ENCODE measurements around the gene ARHGAP28. TPM values are rescaled to one million over a fixed set of nuclear protein-coding genes. Genes with fewer than 3 reads are reported as not detected.

The ARHGAP28 gene
- total RNA-seq, 1 donor from 2014 or later = 7.6 TPM

- no peak for DNase-seq (ENCODE audit: extremely low spot score in 2 of 2)
- no peaks in the 10 kb centered on the region for H3K36me3 ChIP-seq
- H3K9me3 ChIP-seq = no peaks in the 10 kb centered on the region
- H3K27ac ChIP-seq = peak overlapping the region; percentile 64
- H3K4me1 ChIP-seq = peaks cover 29% of the 10 kb centered on the region
- H3K27me3 ChIP-seq = no peaks in the 10 kb centered on the region
- intact Hi-C loops (cut with DNase I) = loop anchor here (5.0 kb wide), 1 partner anchor 141 kb away; no protein-coding TSS in a partner anchor
- H3K4me3 ChIP-seq = no peak overlapping the region
- TF ChIP-seq POLR2A (IDR thresholded peaks at IDR 0.05) = no peak
- TF ChIP-seq CTCF (IDR thresholded peaks at IDR 0.05) = no peak
- TF ChIP-seq POLR2AphosphoS5 (IDR thresholded peaks at IDR 0.05; ENCODE audit: insufficient read depth in 1 of 2, low read depth in 1 of 2) = no peak
These were observed 12.3 kb downstream of the ARHGAP28 start for GRCh38 chr18:6741786-6742185.

GRCh38 chr18:6743999-6744398 lies 14.5 kb downstream of the ARHGAP28 start:
- Histone ChIP-seq H3K4me1 (peaks cover 37% of the 10 kb centered on the region), H3K4me3 (no peak overlapping the region), H3K27ac (no peak overlapping the region), H3K27me3 (no peaks in the 10 kb centered on the region), H3K36me3 (no peaks in the 10 kb centered on the region), H3K9me3 (no peaks in the 10 kb centered on the region)
- intact Hi-C loops (cut with DNase I) = loop anchor here (5.0 kb wide), 1 partner anchor 138 kb away; no protein-coding TSS in a partner anchor
- no peak for DNase-seq (ENCODE audit: extremely low spot score in 2 of 2)
- TF ChIP-seq CTCF (IDR thresholded peaks at IDR 0.05) (no peak), POLR2AphosphoS5 (IDR thresholded peaks at IDR 0.05; ENCODE audit: insufficient read depth in 1 of 2, low read depth in 1 of 2) (no peak), POLR2A (IDR thresholded peaks at IDR 0.05) (no peak)

- no peak for TF ChIP-seq CTCF (IDR thresholded peaks at IDR 0.05)
- TF ChIP-seq POLR2AphosphoS5 (IDR thresholded peaks at IDR 0.05; ENCODE audit: insufficient read depth in 1 of 2, low read depth in 1 of 2) = no peak
- no peak for TF ChIP-seq POLR2A (IDR thresholded peaks at IDR 0.05)
- Histone ChIP-seq H3K27ac (no peak overlapping the region), H3K4me1 (peaks cover 36% of the 10 kb centered on the region), H3K9me3 (no peaks in the 10 kb centered on the region), H3K36me3 (no peaks in the 10 kb centered on the region), H3K4me3 (no peak overlapping the region), H3K27me3 (no peaks in the 10 kb centered on the region)
- no peak for DNase-seq (ENCODE audit: extremely low spot score in 2 of 2)
- intact Hi-C loops (cut with DNase I) = loop anchor here (5.0 kb wide), 1 partner anchor 137 kb away; no protein-coding TSS in a partner anchor
These were observed 15.4 kb downstream of the ARHGAP28 start for GRCh38 chr18:6744816-6745455.

- intact Hi-C loops (cut with DNase I) = no loop called here
- no peaks in the 10 kb centered on the region for H3K36me3 ChIP-seq
- DNase-seq (ENCODE audit: extremely low spot score in 2 of 2) = no peak
- no peaks in the 10 kb centered on the region for H3K27me3 ChIP-seq
- no peak for TF ChIP-seq POLR2AphosphoS5 (IDR thresholded peaks at IDR 0.05; ENCODE audit: insufficient read depth in 1 of 2, low read depth in 1 of 2)
- no peak for TF ChIP-seq CTCF (IDR thresholded peaks at IDR 0.05)
- no peak for TF ChIP-seq POLR2A (IDR thresholded peaks at IDR 0.05)
- no peak overlapping the region for H3K4me3 ChIP-seq
- no peaks in the 10 kb centered on the region for H3K9me3 ChIP-seq
- peaks cover 29% of the 10 kb centered on the region for H3K4me1 ChIP-seq
- H3K27ac ChIP-seq = peak overlapping the region; percentile 20
These were observed 16.1 kb downstream of the ARHGAP28 start for GRCh38 chr18:6745504-6746031.

GRCh38 chr18:6746386-6746960 lies 17.0 kb downstream of the ARHGAP28 start:
- no peak for TF ChIP-seq POLR2AphosphoS5 (IDR thresholded peaks at IDR 0.05; ENCODE audit: insufficient read depth in 1 of 2, low read depth in 1 of 2)
- TF ChIP-seq CTCF (IDR thresholded peaks at IDR 0.05) = no peak
- no peak for TF ChIP-seq POLR2A (IDR thresholded peaks at IDR 0.05)
- no peak overlapping the region for H3K4me3 ChIP-seq

More at GRCh38 chr18:6746386-6746960, 17.0 kb downstream of the ARHGAP28 start:
- no peaks in the 10 kb centered on the region for H3K9me3 ChIP-seq
- H3K27me3 ChIP-seq = no peaks in the 10 kb centered on the region
- H3K27ac ChIP-seq = peak overlapping the region; percentile 20
- no peak for DNase-seq (ENCODE audit: extremely low spot score in 2 of 2)
- peaks cover 20% of the 10 kb centered on the region for H3K4me1 ChIP-seq
- no peaks in the 10 kb centered on the region for H3K36me3 ChIP-seq
- intact Hi-C loops (cut with DNase I) = no loop called here

Measured in vagina (tissue), 2 donors.